PC-3 (cell line): ENCODE results near the gene OR5B21. TPM values are rescaled to one million over a fixed set of nuclear protein-coding genes. Genes with fewer than 3 reads are reported as not detected.

Source experiments
- ATAC-seq: fragments of 200-7000 bp; cut with Tn5 transposase; 2 replicates; pipeline ENCODE4 v1.9.1; 2020; ENCODE audit warnings: mild to moderate bottlenecking, moderate library complexity
- BruUV-seq: library from RNA; stranded (reverse); fragments of 400-500 nt; replicated peaks from 2 replicates; lab custom pipeline; 2021; lab: Mats Ljungman, UMichigan
- CTCF ChIA-PET: fragments of 300-600 bp; sonication (Branson Sonifier 250); formaldehyde crosslinking; loops from one replicate; lab custom pipeline; 2022; ENCODE audit warnings: antibody characterized with exemption; lab: Charles Lee
- POLR2A ChIA-PET: fragments of 300-600 bp; sonication (Branson Sonifier 250); formaldehyde crosslinking; loops from one replicate; lab custom pipeline; 2022; ENCODE audit warnings: antibody characterized with exemption; ENCODE audit not compliant: unreplicated experiment; lab: Charles Lee
- DNase-seq: peaks from one replicate; pipeline ENCODE4 v3.0.0-alpha.2; 2015
- H2AFZ ChIP-seq: fragments of 300-600 bp; sonication (generic); 2 replicates; pipeline ENCODE4 v1.6.0; 2016; ENCODE audit warnings: antibody characterized with exemption, low read length
- H3F3A ChIP-seq: fragments of 300-600 bp; sonication (generic); one replicate; pipeline ENCODE4 v1.6.0; 2017; ENCODE audit warnings: antibody characterized with exemption, low read length, control low read depth, mild to moderate bottlenecking; ENCODE audit not compliant: unreplicated experiment
- H3K27ac ChIP-seq: fragments of 300-600 bp; sonication (generic); 2 replicates; pipeline ENCODE4 v1.5.1; 2016; ENCODE audit warnings: mild to moderate bottlenecking, low read length
- H3K27me3 ChIP-seq: fragments of 300-600 bp; sonication (generic); 2 replicates; pipeline ENCODE4 v1.6.1; 2016; ENCODE audit warnings: low read length, mixed read lengths
- H3K36me3 ChIP-seq: fragments of 300-600 bp; sonication (generic); 2 replicates; pipeline ENCODE4 v1.6.1; 2016; ENCODE audit warnings: low read depth, mixed run types, low read length, mixed read lengths
- H3K4me1 ChIP-seq: fragments of 300-600 bp; sonication (generic); 2 replicates; pipeline ENCODE4 v1.5.1; 2016; ENCODE audit warnings: low read length; ENCODE audit not compliant: insufficient read depth
- H3K4me2 ChIP-seq: fragments of 300-600 bp; sonication (generic); 2 replicates; pipeline ENCODE4 v1.6.0; 2016; ENCODE audit warnings: low read length
- H3K4me3 ChIP-seq: fragments of 300-600 bp; sonication (generic); 2 replicates; pipeline ENCODE4 v1.5.1; 2016; ENCODE audit warnings: mild to moderate bottlenecking, low read length, mixed read lengths
- H3K79me2 ChIP-seq: fragments of 300-600 bp; sonication (generic); 2 replicates; pipeline ENCODE4 v1.6.1; 2017; ENCODE audit warnings: low read length, mixed read lengths
- H3K9ac ChIP-seq: fragments of 300-600 bp; sonication (generic); 2 replicates; pipeline ENCODE4 v1.6.0; 2016; ENCODE audit warnings: mild to moderate bottlenecking, low read length
- H3K9me2 ChIP-seq: fragments of 300-600 bp; sonication (generic); replicated peaks from 2 replicates; pipeline ENCODE4 v1.6.1; 2016; ENCODE audit warnings: mixed run types, low read length, mixed read lengths
- H3K9me3 ChIP-seq: fragments of 300-600 bp; sonication (generic); 2 replicates; pipeline ENCODE4 v1.6.1; 2016; ENCODE audit warnings: low read length, mixed read lengths
- H4K20me1 ChIP-seq: fragments of 300-600 bp; sonication (generic); 2 replicates; pipeline ENCODE4 v1.6.1; 2016; ENCODE audit warnings: low read length, mixed read lengths
- EZH2 ChIP-seq: fragments of 300-600 bp; sonication (generic); IDR thresholded peaks from one replicate; pipeline ENCODE4 v1.6.1; 2017; ENCODE audit warnings: antibody characterized with exemption, mild to moderate bottlenecking, low read length; ENCODE audit not compliant: unreplicated experiment
- EZH2phosphoT487 ChIP-seq: fragments of 300-600 bp; sonication (generic); IDR thresholded peaks from 2 replicates; pipeline ENCODE4 v1.6.1; 2018; ENCODE audit warnings: mild to moderate bottlenecking, antibody characterized with exemption, low read length, borderline replicate concordance
- intact Hi-C: fragments of 100-400 bp; cut with micrococcal nuclease; formaldehyde crosslinking; loops from 2 replicates; pipeline ENCODE4 v1.9.0; 2023
- total RNA-seq: library from RNA; depleted of rRNA; stranded (reverse); fragments of >200 nt; gene quantifications from 2 replicates; pipeline ENCODE4 v1.2.3, GENCODE V29; 2014
- TF ChIP-seq, protein P1 (sequence below): fragments of 300-600 bp; sonication (generic); conservative IDR thresholded peaks from 2 replicates; pipeline ENCODE4 v1.5.1; 2017; ENCODE audit warnings: antibody characterized with exemption, low read depth, mild to moderate bottlenecking, low read length

The OR5B21 gene
- total RNA-seq, 1 experiment from 2014 or later: not detected

DNA sequence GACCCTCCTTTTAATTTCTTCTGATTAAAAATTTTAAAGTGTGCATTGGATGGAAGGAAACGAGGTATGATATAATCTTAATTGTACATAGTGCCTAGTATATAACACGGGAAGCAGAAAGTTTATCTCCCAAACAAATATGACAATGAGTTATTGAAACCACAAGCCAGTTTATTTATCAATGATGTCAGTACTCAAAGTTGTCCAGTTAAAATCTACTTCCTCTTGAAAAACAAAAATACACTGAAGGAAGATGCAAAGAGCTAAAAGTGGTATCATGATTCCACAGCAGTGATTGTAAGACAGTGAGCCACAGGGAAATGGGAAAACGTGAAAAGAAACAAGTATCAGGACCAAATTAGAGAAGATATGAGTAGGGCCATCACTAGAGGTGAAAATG is 18.8 kb upstream of the OR5B21 start:
- ATAC-seq (0 out of 2 replicates have a peak, but pooled peaks have one; percentile 17), DNase-seq (no peak)
- no peak overlapping the region for H3K4me3 ChIP-seq
- H3K9ac ChIP-seq: no peak overlapping the region
- no peak overlapping the region for H2AFZ ChIP-seq
- H3K9me3 ChIP-seq: no peaks in the 10 kb centered on the region
- H3K27me3 ChIP-seq: no peaks in the 10 kb centered on the region
- POLR2A ChIA-PET: interaction anchor here (0.8 kb wide), 1 partner anchor 648 kb away, joined by 6 read pairs; no protein-coding TSS in a partner anchor
- H3K79me2 ChIP-seq: no peaks in the 10 kb centered on the region
- CTCF ChIA-PET: no interaction called here
- H3K9me2 ChIP-seq: no peaks in the 10 kb centered on the region
- H3F3A ChIP-seq: no peaks in the 10 kb centered on the region
- no peaks in the 10 kb centered on the region for H4K20me1 ChIP-seq
- H3K36me3 ChIP-seq: no peaks in the 10 kb centered on the region
- intact Hi-C loops: no loop called here
- H3K4me1 ChIP-seq: peaks cover 8% of the 10 kb centered on the region
- H3K4me2 ChIP-seq: no peak overlapping the region
- no TSS peak for BruUV-seq
- TF ChIP-seq EZH2phosphoT487: no peak
- TF ChIP-seq, protein P1, sequence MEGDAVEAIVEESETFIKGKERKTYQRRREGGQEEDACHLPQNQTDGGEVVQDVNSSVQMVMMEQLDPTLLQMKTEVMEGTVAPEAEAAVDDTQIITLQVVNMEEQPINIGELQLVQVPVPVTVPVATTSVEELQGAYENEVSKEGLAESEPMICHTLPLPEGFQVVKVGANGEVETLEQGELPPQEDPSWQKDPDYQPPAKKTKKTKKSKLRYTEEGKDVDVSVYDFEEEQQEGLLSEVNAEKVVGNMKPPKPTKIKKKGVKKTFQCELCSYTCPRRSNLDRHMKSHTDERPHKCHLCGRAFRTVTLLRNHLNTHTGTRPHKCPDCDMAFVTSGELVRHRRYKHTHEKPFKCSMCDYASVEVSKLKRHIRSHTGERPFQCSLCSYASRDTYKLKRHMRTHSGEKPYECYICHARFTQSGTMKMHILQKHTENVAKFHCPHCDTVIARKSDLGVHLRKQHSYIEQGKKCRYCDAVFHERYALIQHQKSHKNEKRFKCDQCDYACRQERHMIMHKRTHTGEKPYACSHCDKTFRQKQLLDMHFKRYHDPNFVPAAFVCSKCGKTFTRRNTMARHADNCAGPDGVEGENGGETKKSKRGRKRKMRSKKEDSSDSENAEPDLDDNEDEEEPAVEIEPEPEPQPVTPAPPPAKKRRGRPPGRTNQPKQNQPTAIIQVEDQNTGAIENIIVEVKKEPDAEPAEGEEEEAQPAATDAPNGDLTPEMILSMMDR: no peak
- TF ChIP-seq EZH2: no peak
- H3K27ac ChIP-seq: no peak overlapping the region

DNA sequence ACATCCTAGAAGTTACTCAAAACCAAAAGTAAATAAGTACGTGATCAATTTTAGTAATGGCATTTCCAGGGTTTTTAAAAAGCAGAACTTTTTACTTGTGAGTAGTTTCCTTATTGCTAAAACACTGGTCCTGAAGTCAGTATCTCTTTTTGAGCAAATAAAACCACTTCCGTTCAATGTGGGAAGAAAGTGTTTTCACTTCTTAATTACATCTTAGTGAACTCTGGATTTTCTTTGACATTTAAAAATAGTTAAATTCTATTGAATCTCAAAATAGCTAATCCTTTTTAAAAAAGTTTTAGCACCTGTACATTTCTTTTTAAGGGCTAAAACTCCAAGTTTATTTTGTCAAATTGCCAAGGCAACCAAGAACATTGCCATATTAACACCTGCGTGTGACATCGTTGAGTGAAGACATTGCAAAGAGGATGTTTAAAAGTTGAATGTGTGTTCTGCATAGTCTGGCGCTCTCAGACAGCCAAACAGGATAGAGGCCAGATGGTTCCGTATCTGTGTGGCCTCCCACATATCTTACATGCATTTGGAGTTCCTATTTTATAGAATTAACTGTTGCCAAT is 17.2 kb upstream of the OR5B21 start:
- Histone ChIP-seq H3K4me3 (no peak overlapping the region), H2AFZ (no peak overlapping the region), H3K27me3 (no peaks in the 10 kb centered on the region), H3K9me2 (no peaks in the 10 kb centered on the region), H3K9ac (no peak overlapping the region), H3K4me1 (peaks cover 8% of the 10 kb centered on the region), H3K36me3 (no peaks in the 10 kb centered on the region), H3K4me2 (no peak overlapping the region), H3K79me2 (no peaks in the 10 kb centered on the region), H4K20me1 (no peaks in the 10 kb centered on the region), H3F3A (no peaks in the 10 kb centered on the region), H3K9me3 (no peaks in the 10 kb centered on the region), H3K27ac (no peak overlapping the region)
- POLR2A ChIA-PET: no interaction called here
- TF ChIP-seq, protein P1: no peak
- TF ChIP-seq EZH2phosphoT487 (no peak), EZH2 (no peak)
- BruUV-seq: no TSS peak
- ATAC-seq (no peak), DNase-seq (no peak)
- intact Hi-C loops: no loop called here
- CTCF ChIA-PET: interaction anchor here (0.7 kb wide), 1 partner anchor 275 kb away, joined by 3 read pairs; no protein-coding TSS in a partner anchor
